PC-9 (cell line): ENCODE measurements around the gene KCNC3.

Experiments used
- CTCF ChIP-seq: fragments of 200-600 bp; sonication (generic); conservative IDR thresholded peaks from 2 replicates; pipeline ENCODE4 v1.6.1; 2017; ENCODE audit warnings: mixed run types, antibody characterized with exemption, mild to moderate bottlenecking, moderate library complexity
- EZH2 ChIP-seq: fragments of 200-600 bp; sonication (generic); IDR thresholded peaks from 2 replicates; pipeline ENCODE4 v1.8.0; 2017; ENCODE audit warnings: antibody characterized with exemption, low read depth

- no peak for TF ChIP-seq CTCF
- TF ChIP-seq EZH2: no peak
Measured at GRCh38 chr19:50377517-50377916, 48.3 kb upstream of the KCNC3 start.
